RKO (cell line): Measurements from ENCODE around the gene TTC39A.
A peak's percentile ranks its signal among the peaks of the same experiment; 100 is the strongest.
"Not testable (repeated sequence)": the region's sequence is repeated elsewhere in the genome, so short reads cannot be mapped to it uniquely, and the experiment has no call there.

Experiments
- DNase-seq: peaks from one replicate; pipeline ENCODE4 v3.0.0-alpha.2; 2016; ENCODE audit warnings: low spot score

Gene TTC39A

DNA sequence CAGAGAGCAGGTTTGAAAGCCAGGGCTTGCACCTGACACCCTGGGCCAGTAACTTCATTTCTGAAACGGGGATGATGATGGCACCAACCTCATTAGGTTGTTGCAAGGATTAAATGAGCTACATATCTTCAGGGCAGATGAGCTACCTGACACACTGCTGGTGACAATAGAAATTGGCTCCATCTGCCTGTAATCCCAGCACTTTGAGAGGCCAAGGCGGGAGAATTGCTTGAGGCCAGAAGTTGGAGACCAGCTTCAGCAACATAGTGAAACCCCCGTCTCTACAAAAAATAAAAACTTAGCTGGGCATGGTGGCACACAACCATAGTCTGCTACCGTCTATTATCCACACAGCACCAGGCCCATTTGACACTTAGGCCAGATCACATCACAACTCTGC is 6.3 kb upstream of the TTC39A start:
- no peak for DNase-seq

DNA sequence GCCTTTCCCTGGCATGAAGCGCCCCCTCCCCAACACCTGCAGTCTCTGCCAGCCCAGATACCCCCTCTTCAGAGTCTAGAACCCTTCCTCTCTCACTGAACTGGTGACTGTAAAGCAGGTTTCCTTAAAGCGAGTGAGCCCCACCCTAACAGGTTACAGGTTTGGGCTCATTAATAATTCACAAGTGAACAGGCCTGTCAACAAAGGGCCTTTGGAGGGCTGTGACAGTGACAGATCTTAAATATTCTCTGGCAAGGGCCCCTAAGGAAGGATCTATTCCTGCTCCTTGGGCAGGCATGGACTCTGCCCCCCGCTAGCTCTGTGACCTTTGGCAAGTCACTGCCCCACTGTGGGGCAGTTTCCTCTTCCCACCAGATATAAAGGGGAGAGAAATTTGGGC is 5.6 kb upstream of the TTC39A start:
- no peak for DNase-seq

DNA sequence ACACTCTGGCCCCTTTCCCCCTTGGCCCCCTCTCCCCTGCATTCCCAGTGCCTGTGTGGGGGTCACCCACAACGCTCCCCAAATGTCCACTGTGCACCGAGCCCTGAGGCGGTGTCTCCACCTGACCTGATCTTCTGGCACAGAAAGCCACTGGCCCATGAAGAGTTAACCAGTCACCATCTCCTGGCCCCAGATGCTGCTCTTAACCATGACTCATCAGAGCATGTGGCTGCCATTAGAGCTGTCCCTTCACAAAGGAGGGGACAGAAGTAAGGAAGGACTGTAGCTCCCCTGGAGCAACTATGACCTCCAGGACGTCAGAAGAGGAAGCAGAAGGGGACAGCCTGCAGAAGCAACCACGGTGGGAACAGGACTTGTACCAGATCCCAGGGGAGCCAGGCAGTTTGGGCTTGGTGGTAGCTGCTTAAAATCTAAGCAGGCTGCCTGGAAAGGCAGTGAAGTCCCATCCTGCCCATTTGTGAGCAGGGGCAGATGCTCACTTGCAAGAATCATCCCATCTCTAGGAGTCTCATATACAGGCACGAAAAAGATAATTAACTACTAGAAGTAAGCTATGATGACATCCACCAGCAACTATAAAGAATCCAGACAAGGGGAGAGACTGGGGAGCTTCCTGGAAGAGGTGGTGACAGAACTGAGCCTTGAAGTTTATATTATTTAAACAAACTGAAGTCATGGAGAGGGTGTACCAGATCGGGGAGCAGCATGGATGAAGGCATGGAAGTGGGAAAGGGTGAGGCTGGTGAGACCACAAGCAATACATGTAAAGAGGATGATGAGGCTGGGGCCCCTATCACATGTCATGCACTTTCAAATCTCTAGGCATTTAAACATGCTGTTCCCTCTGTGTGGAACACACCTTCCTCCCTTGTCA is 1.1 kb upstream of the TTC39A start:
- DNase-seq, result peak; percentile 68

DNA sequence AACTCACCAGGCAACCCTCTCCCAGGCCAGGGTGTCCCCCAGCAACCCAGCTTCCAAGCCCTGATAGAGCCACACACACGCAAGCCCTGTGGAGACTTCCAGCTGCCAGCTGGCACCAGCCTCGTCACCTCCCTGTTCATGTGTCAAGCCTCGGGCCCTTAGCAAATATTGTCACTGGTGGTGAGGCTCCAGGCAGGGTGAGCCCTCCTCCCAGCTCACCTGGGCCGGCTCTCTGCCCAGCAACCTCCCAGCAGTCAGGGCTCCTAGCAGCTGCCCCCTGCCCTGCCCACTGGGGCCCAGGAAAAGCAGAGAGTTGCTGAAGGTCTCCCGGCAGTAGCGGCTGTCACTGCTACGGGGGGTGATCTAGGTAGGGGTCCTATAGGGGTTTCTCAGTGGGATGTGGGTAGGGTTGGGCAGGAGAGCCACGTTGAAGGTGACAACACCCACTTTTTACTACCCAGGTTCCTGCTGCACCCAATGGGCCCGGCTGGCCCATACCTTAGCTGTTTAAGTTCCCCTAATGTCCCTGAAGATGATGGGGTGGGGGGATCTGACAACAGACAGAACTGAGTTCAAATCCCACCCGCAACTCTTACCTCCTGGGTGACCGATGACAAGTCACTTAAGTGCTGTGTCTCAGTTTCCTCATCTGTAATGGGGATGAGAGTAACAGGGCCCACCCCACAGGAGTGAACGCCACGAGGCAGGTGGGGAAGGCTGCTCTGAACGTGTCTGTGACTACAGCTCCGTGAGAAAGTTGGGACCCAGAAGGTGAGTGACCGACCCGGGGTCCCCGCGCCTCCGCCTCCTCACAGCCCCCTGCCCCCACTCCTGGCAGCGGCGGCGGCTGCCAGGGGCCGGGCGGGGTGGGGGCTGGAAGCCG is 678 bp downstream of the TTC39A start:
- no peak for DNase-seq

DNA sequence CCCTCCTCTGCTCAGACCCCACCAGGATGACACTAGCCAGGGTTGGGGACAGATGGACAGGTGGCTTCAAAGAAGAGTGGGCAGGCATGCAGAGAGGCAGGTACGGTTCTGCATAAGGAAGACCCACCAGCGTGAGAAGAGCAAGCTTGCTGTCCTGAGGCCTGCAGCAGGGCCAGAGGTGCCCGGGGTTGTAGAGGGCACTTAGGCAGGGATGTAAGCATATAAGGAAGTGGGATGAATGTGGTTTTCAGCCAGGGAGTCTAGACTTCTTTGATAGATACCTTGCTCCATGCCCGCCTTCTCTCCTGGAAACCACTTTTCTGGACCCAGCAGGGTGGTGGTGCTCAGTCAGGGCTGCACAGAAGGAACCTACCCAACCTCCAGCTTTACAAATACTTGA is 1.4 kb downstream of the TTC39A start:
- no peak for DNase-seq

DNA sequence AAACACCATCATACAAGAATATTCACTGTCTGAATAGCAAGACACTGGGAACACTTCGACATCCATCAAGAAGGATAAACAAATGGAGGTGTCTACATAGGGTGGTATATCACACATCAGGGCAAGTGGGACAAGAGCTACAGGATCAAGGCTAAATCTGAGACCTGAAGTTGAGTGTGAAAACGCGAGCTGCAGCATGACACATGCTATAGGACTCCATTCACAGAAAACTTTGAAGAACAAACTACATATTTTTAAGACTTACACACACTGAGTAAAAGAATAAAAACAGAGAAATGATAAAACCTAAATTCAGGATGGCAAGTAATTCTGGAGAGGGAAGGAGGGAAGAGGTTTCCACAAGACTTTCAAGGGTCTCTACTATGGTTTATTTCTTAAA is 2.1 kb downstream of the TTC39A start:
- DNase-seq, result no peak

DNA sequence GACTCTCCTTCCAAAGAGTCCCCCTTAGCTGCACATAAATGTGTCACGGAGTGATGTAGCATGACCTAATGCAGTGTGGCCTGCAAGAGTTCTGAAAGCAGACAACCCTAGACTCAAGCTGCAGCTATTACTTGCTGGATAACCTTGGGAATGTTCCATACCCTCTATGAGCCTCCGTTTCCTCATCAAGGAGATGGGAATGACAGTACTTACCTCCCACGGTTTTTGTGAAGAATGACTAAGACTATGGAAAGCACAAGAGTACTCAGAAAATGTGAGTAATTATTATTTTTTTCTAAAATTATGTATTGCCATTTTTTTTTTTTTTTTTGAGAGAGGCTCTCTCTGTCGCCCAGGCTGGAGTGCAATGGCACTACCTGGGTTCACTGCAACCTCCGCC is 3.0 kb downstream of the TTC39A start:
- DNase-seq, result peak; percentile 55

DNA sequence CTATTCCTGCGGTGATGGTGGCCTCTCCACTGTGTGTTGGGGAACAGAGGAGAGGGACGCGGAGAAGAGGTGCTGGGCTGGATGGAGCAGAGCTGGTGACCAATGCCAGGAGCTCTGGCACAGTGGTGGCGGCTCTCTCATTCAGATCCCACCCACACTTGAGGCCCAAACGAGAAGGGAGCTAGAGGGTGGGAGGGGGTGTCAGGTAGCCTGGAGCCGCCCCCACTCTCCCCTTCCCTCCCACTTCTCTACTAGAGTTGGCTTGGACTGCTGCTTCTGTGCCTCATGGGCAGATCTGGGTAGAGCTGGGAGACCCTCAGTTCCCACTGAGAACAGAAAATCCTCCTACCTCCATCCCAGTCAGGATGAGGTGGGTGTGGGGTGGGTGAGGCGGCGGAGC is 3.5 kb downstream of the TTC39A start:
- no peak for DNase-seq

DNA sequence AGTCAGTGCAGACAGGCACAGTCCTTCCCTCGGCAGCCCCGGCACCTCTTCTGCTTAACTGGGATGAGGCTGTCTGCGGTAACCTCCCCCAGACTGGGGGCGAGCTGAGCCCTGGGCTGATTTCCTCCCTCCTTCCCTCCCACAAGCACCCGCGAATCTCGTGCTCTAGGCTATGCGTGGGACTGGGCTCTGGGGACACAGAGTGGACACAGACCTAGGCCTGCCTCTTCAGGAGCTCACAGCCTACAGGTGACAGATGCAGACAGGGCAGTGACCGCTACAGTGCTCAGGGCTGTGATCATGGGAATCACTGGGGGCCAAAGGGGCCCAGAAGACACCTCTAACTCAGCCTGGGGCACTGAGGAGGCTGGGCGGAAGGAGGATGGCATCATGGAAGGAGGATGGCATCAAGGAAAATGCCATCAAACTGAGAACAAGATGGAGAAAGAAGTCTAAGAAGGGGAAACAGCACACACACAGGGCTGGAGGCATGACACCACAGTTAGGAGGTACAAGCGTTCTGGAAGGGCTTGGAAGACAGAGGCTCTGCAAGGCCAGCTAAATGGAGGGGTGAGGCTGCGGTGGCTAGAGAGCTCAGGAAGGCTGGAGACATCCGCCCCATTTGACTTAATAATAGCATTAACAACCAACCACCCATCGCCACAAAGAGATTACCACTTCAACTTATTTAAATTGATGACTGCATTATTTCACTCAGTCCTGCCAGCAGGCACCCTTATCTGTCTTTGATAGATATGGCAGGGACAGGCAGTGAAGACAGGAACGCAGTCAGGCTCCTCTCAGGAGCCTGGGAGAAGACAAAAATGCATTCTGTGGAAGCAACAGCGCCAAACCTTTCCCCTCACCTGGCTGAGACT is 4.2 kb downstream of the TTC39A start:
- DNase-seq, result no peak

DNA sequence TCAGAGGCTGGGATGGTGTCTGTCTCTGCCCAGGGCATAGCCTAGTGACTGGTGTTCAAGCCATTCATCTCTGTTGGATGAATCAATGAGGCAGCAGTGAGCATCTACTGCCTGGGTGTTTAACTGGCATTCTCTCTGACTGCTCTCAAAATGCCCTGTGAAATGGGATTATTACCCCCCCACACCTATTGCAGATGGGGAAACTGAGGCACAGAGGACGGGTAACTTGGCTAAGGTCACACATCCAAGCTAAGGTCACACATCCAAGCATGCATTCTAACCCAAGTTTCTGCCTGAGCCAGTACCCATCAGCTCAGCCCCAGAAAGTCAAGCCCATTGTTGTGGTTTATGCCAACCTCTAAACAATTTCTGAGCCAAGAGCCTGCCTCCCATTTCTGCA is 5.0 kb downstream of the TTC39A start:
- no peak for DNase-seq

DNA sequence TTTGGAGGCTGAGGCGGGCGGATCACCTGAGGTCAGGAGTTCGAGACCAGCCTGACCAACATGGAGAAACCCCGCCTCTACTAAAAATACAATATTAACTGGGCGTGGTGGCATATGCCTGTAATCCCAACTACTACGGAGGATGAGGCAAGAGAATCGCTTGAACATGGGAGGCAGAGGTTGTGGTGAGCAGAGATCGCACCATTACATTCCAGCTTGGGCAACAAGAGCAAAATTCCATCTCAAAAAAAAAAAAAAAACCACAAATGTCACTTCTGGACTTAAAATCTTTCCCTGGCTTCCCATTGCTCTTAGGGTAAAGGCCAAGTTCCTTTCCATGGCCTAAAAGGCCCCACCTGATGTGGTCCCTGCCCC is 5.4 kb downstream of the TTC39A start:
- not testable (repeated sequence) for DNase-seq

DNA sequence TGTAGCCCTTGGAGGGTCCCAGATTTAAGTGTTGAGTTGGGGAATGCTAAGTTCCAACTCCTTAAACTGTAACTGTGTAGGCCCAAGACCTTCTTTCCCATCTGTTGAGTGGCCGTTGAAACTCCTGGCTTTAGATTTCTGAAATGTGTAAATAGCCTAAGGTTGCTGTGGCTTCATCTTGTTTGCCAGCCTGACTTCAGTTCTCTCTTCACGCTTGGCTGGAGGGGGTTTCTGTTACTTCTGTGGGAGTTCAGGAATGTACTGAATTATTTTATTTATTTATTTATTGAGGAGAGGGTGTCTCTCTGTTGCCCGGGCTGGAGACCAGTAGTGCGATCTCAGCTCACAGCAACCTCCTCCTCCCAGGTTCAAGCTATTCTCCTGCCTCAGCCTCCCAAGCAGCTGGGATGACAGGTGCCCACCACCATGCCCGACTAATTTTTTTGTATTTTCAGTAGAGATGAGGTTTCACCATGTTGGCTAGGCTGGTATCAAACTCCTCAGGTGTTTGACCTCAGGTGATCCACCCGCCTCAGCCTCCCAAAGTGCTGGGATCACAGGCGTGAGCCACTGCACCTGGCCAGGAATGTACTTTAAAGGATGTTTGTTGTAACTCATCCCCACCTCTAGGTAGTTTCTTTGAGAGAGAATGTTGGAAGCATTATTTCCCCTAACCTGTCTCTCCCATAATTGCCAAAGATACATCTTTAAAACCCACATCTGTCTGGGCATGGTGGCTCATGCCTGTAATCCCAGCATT is 5.9 kb downstream of the TTC39A start:
- no peak for DNase-seq

DNA sequence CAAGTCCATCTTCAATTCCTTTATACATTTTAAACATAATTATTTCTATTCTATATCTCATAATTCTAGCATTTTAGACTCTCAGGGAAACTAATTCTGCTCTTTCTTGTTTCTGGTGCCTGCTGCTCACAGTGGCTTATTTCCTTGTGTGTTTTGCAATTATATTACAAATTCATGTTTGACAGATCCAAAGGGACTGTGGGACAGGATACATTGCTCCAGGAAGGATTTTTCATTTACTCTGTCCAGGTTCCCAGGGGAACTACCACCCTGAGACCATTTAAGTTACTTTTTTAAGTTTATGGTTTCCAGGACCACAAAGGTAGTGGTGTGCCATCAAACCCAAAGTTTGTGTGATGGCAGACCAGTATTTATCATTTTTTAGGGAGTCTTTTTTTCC is 6.6 kb downstream of the TTC39A start:
- DNase-seq, result no peak

DNA sequence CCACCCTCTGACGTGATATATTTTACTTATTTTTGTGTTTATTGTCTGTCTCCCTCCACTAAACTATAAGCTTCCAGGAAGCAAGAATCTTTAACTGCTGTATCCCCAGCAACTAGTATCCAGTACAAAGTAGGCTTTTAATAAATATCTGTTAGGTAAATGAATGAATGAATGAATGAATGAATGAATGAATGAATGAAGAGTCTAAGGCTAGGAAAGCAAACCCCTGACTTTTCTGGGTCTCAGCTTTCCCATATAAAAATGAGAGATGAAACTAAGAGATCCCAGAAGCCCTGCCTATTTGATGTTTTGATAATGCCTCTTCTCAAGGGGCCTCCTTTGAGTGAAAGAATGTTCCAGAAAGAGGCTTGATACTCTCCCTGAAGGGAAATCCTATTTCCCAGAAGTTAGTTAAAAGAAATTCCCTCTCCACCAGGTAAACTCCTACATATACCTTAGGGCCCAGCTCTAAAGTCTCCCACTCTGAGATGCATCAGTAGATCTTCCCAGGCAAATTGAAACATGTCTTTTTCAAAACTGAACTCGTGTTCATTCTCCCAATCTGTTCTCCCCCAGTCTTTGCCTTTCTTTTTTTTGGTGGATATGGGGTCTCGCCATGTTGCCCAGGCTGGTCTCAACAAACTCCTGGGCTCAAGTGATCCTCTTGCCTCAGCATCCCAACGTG is 7.8 kb downstream of the TTC39A start:
- DNase-seq, result no peak

DNA sequence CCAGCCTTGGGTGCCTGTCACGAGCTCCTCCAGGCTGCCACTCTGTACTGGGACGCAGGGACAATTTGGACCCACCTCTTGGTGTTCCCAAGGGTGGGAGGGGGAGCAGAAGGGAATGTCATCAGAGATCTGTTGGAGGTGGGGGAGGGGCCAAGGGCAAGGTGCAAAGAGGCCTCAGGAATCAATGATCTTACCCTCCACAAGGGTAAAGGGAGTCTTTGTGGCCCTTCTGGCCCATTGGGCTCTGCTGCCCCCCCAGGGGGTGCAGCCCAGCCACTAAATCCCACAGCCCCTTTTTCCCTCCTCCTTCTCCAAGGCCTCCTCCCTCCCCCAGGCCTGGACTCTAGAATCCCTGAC is 8.5 kb downstream of the TTC39A start:
- no peak for DNase-seq

DNA sequence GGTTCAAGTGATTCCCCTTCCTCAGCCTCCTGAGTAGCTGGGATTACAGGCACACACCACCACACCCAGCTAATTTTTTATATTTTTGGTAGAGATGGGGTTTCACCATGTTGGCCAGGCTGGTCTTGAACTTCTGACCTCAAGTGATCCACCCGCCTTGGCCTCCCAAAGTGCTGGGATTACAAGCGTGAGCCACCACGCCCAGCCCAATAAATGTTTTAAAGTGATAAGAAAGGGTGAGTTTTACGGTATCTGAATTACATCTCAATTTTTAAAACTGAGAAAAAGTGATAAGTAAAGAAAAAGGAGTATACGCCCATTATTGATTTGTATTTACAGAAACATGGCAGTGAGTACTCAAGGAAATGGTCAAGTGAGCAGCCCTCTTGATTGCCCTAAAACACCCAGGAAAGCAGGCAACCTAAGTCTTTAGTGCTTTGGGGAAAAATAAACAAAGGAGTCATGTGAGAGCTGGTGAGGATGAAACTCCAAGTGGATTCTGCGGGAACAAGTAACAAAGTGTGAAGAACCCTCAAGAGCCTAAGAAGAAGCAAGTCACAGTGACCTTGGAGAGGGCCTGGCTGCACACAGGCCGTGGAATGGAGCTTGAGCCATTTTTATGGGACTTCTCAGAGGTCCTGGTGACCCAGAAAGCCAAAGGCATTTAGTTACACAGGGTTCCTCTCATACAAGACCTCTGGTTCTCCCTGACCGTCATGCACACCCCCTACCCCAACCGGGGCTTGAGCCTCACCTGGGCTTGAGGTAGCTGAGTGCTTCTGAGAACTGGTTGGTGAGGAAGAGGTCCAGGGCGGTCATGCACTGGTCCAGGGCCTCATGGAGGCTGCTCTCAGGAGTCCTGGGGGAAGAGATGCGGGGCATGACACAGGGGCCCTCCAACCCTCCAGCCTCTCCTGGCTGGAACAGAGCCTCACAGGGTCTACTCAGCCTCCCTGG is 9.1 kb downstream of the TTC39A start:
- DNase-seq, result no peak

DNA sequence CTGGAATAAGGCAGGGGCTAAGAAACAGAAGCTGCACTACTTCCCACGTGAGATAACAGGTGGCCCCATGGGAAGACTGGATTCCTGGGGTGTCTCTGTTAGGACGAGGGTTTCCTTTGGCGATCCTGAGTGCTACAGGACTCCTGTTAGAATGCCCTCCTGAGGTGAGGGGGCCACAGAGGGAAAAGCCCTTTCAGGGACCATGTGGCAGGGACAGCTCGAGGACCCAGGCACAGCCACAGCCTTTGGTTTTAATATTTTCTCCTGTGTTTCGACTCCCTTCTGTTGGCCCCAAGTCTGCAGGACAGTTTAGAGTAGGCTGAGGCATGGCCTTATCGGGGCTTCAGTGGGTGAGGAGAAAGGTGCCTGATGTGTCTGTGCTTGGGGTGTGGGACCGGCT is 12.6 kb downstream of the TTC39A start:
- DNase-seq, result no peak

DNA sequence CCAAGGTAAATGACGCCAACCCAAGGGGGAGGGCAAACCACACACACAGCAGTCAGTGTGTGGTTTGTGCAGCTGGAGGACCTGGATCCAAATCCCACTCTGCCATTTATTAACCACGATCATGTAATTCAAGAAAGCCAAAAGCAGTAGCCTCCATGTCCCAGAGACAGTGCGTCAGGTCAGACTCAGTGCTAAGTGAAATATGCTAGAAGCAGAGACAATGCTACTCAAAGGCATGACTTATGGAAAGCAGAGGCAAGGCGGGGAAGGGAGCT is 13.6 kb downstream of the TTC39A start:
- no peak for DNase-seq

DNA sequence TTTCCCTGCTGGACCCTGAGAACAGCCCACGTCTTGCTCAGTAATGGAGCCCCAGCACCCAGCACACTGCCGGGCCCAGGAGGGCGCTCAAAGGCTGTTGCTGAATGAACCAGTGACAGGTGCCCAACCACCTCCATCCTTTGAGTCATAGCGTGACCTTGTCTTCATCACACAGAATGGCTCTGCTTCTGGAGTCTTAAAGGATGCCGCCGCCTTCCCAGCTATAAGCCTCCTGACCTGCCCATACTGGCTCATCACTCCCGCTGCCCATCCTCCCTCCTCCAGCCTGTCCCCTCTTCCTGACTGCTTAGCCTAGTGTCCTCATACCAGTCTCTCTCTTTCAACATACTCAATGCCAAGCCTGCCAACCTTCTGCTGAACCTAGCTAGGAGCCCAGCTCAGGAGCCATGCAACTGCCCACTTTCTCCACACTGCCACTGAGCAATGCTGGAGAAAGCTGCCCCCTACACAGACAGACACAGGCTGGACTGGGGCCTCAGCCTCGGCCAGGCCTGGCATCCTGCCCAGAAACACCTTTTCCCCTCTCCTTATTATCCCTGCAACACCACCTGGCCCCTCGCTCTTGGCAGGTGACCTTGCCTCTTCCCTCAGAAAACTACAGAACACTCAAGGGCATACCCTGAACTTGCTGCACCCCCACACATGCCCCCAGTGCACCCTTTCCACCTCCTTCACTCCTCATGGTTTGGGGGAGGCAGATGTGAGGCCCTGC is 14.1 kb downstream of the TTC39A start:
- no peak for DNase-seq
